GM21381 (cell line): Measurements from ENCODE around the gene TLK1.

Source experiments
- ATAC-seq: cut with Tn5 transposase; IDR thresholded peaks from one replicate; pipeline ENCODE4 v1.9.1; 2021; ENCODE audit warnings: mild to moderate bottlenecking, moderate library complexity; ENCODE audit not compliant: unreplicated experiment

Gene TLK1

GRCh38 chr2:171009386-171009785 is 151.3 kb downstream of the TLK1 start:
- no peak for ATAC-seq

DNA sequence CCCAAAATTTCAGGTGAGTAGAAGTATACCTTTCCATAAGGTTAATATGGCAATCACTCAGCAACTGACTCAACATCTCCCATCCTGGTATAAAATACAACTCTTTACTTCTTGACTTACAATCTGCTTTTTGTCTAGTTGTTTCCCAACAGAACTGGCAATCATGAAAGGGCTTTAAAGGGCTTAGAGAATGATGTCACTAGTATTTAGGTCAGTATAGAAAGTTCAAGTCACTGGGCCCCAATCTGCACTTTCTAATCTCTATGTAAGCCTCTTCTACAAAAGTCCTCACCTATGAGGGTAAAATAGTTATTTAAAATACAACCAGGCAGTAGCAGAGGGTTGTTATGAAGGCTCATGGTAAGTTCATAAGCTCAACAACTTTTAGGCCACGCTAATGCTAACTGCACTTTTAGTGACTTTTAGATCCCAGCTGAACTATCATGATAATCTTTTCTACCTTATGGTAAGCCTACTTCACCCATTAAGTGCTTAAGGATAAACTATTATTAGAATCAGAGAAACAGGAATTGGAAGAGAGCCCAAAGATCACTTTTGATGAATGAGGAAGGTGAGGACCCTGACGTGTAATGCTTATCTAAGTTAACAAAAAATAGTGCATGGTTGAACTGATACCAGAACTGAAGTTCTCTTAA is 152.0 kb downstream of the TLK1 start:
- no peak for ATAC-seq

DNA sequence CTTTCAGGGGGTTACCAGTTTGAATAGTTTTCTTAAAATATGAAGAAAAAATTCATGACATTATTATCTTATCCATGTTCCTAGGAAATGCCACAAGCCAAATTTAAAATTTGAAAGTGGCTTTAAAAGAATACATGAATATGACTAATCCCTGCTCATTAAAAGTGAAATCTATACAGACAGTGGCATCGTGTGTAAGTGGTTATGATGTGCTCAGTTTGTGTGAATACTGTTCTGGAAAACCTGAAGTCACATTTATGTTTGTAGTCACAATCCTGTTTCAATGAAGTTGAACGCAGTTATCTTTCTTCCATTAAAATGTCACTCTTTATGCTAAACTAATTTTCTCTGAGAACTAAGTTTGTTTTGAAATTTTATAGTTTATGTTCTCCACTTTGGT is 155.9 kb downstream of the TLK1 start:
- no peak for ATAC-seq

DNA sequence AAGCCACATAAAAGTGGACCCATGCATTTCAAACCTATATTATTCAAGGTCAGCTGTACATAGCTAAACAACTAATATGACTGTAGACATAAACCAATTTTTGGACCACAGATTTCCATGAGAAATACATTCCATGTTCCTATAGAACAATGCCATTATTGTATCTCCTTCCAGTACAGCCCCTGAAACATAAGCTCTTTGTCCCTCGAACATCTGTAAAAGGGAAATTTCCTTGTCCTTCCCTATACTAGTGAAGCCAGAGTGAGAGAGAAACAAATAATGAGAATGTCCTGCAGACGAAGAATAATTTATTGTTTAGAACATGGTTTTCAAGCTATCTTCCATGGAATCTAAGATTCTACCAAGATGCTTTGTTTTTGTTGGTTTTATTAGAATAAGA is 156.3 kb downstream of the TLK1 start:
- ATAC-seq: no peak

- no peak for ATAC-seq
Measured at GRCh38 chr2:170999654-171000053, 161.0 kb downstream of the TLK1 start.

DNA sequence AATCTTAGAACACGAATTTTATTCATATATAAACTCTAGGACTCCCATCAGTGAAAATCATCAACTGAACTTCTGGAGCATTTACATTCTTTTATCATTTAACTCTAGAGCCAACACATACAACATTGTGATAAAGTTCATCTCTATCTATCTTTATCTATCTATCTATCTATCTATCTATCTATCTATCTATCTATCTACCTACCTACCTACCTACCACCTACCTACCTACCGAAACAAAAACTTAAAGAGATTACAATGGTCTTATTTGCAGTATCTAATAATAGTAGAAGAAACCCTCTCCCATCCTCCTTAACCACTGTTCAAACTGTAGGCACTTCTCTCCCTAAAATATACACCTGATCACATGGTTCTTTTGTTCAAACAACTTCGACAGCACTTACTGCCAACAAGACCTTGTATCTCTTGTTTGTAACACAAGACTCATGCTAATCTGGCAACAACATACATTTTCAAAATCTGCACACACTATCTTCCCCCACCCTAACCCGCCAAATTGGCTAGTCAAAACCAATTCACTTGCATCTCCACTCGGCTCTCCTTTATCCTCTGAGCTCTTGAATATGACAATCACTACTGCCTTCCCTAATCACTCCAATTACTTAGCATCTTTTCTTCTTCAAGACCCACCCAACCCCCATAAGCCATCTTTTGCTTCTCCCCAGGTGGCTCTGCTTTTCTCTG is 162.6 kb downstream of the TLK1 start:
- ATAC-seq: no peak

GRCh38 chr2:170996316-170996715 is 164.4 kb downstream of the TLK1 start:
- no peak for ATAC-seq

- no peak for ATAC-seq
Measured at GRCh38 chr2:170991398-170992182, 169.1 kb downstream of the TLK1 start.

DNA sequence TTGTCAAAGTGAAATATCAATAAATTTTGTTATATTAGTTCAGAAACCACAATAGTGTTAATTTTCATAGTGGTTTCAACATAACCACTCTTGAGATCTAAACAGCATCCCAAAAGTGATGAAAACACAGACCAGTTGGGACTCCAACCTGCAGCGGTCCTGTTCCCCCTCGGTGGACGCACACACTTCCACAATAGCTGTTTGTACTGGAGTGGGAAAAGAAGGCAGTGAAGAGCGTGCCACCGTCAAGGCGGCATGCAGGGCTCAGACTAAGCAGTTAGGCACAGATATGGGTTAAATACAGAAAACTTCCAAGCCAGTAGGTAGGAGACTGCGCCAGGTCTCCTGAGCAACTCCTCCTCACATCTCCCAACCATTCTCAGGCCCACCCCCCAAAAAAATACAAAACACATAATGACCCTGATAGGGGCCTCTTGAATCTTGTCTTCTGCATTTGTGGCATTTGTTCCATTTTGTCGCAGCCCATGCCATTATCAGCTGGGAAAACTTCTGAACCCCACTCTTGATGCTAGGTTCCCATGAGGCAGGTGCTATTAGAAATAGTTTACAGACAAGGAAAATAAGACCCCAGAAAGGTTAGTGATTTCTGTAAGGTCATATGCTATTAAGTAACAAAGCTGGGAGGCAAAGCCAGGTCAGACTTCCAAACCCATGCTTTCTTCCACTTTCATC is 174.0 kb downstream of the TLK1 start:
- ATAC-seq: no peak

DNA sequence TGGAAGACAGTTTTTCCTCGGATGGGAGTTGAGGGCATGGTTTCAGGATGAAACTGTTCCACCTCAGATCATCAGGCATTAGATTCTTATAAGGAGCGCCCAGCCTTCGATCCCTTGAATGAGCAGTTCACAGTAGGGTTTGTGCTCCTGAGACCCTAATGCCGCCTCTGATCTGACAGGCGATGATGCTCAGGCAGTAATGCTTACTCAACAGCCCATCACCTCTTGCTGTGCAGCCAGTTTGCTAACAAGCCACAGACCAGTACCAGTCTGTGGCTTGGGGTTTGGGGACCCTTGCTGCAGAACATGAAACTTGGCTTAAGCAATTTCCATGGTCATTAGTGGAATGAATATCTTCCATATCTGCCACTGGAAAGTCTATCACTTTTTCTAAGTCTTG is 175.3 kb downstream of the TLK1 start:
- no peak for ATAC-seq

DNA sequence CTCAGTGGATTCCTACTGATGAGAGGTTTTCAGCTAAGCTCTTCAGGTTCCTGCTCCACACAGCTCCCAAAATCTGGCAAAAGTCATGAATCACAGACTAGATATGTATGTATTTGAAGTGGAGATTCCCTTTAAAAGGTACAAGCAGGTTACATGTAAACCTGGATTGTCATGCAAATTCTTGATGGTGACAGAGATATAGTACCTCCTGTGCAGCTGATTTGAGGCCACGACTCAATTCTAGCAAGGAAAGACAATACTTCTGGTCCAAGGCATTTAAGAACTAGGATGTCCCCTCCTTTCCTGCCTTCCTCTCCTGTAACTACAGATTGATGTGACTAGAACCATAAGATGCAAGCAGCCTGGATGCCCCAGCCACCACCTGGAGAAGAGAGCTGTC is 176.6 kb downstream of the TLK1 start:
- no peak for ATAC-seq

GRCh38 chr2:170975943-170976270 is 184.8 kb downstream of the TLK1 start:
- ATAC-seq: no peak

DNA sequence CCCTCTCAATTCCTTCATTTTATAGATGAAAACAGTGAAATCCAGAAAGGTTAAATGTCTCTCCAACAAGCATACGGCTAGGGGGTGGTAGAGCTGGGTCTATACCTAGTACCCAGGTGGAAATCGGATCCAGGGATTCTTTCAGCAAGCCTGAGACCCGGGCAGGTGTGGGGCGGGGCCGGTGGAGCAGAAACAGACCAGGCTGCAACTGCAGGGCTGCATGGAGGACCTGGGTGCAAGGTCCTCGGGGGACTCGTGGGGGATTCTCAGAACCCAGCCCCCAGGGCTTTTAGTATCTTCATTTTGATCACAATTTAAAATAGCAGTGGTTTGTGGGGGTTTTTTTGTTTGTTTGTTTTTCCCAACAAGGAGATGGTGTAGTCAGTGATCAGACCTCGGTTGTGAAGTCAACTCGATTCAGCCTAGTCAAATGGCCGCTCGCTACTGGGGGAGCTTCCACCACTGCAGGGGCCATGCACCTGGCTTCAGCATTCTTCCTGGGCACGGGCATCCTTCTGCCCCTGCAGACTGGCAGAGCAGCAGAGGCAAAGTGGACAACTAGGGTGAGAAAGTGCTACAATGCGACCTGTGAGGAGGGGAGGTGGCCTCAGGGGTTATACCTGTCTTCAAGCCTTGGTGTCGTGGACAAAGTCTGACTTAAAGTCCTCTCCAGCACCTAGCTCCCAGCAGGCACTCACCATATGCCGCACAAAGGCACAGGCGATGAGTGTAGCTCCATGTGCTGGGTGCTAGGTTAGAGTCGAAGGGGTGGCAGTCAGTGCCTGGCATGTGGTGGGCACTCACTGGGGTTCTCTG is 185.4 kb downstream of the TLK1 start:
- no peak for ATAC-seq

- ATAC-seq: no peak
Measured at GRCh38 chr2:170974304-170974993, 186.2 kb downstream of the TLK1 start.

DNA sequence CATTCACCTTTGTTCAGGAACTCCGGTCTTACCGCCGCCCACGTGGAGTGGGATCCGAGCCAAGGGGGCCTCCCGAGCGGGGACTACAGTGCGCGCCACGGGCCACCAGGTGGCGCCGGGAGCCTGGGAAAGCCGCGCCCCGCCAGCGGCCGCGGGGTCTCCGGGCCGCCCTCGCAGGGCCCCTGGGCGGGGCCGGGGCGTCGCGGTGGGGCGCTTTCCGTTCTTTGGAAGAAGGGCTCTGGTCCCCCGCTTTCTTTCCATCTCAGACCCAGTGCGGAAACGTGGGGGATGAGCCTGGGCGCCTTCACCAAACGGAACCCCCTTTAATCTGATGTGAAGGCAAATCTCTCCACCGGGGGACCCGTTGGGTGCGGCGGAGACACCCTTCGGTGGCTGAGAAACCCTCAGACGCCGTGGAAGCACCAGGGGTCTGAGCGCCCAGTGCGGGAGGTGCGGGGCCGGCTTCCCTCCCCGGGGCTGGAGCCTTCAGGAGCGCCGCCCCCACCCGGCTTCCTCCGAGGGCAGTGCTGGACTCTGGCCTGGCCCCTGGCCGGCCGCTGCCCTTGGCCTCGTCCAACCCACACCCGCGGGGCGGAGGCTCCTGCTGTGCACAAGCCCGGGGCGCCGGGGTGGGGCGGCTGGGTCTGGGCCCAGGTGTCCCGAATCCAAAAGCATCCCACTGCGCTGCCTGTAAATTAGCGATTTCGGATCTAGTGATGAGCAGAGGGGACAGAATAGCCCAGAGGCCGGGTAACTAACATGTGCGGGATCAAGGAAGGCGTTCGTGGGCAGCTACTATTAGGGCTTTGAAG is 187.0 kb downstream of the TLK1 start:
- ATAC-seq: peak; percentile 88

DNA sequence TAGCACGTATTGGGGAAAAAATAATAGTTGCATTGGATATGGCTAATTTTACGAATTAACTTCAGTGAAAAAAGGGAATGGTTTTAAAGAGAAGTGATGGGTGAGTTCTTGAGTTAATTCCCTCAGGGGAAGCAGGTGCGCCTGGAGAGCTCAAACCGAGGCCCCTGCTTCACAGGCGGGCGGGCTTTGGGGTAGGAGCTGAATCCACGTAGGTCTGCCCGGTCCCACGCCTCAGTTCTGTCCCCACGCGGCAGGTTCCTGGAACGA is 187.5 kb downstream of the TLK1 start:
- ATAC-seq: no peak

DNA sequence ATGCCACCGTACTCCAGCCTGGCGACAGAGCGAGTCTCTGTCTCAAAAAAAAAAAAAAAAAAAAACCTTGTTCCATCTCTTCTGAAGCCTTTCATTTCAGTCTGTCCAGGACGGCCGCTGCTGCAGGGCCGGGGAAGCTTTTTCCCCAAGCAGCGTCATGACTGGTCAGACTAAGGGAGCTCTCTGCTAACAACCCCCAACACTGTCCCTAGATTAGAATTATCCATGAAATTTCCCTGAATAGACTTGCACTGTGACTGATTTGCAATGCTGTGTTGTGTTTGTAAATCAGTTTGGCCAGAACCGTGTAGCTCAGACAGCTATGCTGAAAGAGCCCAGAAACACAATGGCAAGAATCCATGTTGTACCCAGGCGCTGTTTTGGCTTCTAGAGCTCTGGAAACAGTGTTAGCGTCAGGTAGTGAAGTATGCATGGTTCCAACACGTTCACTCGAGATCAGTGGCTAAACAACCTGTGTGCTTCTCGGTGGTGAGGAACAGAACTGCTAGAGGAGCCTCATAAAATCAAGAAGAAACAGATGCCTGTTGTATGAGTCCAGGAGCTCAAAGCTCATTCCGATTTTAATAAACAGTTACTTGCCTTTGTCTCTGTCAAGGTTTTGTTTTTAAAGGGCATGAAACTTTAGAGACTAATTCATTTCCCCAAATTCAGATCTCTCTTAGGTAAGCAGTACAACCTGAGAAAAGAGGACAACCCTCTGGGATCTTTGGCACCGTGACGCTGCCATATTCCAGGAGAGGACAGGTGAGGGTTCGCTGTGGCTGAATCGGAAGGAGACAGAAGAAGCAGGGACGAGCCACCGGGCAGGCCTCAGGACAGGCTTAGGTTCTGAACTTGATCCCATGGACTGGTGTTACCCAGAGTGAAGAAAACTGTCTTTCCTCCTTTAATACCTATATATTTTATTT is 188.1 kb downstream of the TLK1 start:
- no peak for ATAC-seq

DNA sequence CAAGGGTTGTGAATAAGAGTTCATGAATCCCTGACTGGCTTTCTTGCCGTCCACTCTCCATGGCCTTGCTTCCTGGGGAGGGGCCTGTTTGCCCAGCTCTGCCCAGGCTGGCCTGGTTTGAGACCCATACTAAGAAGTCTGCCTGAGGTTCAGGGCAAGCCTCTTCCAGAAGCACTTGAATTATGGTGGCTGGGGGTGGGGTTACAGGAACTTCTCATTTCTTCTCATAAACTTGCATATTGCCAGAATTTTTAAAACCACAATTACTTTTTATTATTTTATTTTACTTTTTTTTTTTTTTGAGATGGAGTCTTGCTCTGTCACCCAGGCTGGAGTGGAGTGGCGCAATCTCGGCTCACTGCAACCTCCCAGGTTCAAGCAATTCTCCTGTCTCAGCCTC is 189.6 kb downstream of the TLK1 start:
- no peak for ATAC-seq
